ENCODE results near the gene SFXN2.
"Not testable (repeated sequence)": the region's sequence is repeated elsewhere in the genome, so short reads cannot be mapped to it uniquely, and the experiment has no call there.

SFXN2 gene

DNA sequence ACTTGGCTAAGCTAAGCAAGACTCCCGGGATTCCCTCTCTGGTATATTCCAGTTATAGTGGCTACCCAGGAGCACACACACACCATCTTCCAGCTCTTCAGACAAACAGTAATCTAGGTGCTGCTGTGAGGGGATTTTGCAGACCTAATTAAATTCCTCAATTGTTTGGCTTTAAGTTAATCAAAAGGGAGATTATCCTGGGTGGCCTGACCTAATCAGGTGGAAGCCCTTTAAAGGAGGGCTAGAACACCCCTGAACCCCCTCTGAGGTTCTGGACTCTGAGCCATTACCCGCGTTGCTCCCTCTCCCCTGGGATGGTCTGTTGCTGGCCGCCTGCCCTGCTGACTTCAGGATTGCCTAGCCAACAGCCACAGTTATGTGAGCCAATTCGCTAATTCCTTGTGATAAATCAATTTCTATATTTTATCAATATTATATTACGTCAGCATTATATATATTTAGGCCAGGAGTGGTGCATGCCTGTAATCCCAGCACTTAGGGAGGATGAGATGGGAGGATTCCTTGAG lies 6.4 kb downstream of the SFXN2 start:
- no peak for DNase-seq (ENCODE audit: low read depth, low spot score)

DNA sequence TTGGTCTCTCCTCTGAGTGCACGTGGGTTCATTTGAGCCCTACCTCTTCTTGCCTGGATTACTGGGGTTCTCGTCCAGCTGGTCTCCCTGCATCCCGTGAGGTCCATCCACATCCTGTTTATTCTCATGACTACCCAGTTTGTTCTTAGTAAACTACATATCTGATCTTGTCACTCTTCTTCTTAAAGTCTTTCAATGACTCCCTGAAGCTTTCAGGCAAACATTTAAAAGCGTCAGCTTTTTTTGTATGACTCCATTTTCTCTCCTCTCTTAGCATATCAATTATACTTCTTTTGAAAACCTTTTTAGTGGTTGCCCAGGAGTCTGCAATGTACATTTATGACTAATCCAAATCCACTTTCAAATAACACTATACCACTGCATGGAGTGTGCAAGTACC lies 7.5 kb downstream of the SFXN2 start:
- no peak for DNase-seq (ENCODE audit: low read depth, low spot score)

DNA sequence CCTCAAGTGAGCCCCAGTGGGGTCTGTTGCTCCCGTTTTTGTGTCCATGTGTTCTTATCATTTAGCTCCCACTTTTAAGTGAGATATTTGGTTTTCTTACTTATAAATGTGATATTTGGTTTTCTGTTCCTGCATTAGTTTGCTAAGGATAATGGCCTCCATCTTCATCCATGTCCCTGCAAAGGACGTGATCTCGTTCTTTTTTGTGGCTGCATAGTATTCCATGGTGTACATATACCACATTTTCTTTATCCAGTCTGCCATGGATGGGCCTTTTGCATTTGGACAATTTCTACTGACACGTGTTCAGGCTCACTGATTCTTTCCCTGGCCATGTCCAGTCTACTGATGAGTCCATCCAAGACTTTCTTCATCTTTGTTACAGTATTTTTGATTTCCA lies 9.6 kb downstream of the SFXN2 start:
- no peak for DNase-seq (ENCODE audit: low read depth, low spot score)

DNA sequence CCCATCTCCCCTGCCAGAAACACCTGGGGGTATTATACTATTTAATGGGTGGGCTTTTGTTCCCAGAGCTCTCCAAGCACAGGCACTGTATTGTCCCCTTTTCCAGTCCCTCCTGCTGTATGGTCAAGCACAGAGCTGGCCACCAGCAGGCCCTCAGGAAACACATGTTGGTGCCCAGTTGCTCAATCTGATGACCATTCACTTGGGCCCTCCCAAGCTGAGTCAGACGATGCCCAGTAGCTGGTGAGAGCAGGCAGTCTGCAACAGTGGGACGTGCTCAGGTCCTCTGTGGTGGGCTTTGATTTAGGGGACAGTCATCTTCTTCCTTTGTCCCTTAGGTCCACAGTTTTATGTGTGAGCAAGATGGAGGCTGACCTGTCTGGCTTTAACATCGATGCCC lies 11.8 kb downstream of the SFXN2 start:
- no peak for DNase-seq (ENCODE audit: low read depth, low spot score)

DNA sequence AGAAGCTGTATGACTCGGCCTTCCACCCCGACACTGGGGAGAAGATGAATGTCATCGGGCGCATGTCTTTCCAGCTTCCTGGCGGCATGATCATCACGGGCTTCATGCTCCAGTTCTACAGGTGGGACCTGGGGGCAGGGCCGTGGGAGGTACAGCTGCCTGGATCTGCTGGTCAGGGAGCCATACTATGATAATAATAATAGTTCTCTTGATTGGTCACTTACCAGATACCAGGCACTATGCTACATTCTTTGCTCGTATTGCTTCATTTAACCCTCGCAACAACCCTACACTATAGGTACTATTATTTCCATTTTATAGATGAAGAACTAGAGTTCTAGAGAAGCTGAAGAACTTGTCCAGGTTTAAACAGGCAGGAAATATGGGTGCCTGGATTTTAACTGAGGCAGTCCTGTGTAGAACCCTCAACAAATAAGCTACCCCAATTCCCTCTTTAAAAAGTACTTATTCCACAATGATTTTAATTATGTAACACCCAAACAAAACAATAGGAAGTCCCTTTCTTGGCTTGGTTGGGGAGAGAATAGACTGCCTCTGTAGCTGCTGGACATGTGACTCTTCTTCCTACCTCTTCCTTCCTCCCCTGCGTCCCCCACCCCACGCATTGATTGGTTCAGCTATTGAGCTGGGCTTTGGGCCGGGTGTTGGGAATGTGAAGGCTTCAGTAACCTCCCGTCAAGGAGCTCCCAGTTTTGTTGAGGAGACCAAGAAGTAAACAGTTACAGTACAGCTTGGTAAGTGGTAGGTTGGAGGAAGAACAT lies 12.8 kb downstream of the SFXN2 start:
- DNase-seq (ENCODE audit: low read depth, low spot score): no peak

DNA sequence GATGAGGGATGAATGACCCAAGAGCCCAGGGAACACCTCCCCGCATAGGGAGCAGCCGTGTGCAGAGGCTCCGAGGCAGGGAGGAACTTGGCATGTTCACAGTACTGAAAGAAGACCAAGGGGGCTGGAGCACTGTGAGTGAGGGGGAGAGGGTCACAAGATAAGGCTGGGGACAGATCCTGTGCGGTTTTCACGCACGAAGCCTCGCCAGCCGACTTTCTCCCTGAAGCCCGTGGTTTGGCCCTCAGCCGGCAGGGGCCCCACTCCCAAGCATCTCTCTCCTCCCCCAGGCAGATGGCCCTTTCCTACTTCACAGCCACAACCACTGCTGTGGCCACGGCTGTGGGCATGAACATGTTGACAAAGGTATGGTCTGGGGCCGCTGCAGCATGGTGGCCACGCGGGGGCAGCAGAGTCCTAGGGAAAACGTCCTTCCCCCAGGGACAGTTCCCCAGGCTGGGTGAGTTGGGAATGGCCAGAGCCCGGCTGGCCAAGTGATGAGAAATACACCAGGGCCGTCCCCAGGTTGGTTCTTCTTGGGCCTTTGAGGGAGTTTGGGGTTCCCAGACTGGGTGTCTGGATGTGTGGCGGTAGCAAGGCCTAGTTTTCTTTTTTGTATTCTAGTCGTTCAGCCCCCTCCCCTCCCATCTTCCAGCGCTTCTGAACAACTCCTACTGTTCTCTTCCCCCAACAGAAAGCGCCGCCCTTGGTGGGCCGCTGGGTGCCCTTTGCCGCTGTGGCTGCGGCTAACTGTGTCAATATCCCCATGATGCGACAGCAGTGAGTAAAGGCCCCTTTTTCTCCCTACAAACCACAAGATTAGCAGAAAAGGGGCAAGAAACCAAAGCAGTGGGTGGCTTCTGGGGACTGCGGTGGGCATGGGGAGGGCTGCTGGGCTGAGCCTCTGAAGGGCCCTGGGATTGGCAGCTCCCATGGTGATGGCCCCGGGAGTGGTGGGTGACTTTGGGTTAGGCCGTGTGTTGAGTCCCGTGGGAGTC lies 14.9 kb downstream of the SFXN2 start:
- DNase-seq (ENCODE audit: low read depth, low spot score): no peak

DNA sequence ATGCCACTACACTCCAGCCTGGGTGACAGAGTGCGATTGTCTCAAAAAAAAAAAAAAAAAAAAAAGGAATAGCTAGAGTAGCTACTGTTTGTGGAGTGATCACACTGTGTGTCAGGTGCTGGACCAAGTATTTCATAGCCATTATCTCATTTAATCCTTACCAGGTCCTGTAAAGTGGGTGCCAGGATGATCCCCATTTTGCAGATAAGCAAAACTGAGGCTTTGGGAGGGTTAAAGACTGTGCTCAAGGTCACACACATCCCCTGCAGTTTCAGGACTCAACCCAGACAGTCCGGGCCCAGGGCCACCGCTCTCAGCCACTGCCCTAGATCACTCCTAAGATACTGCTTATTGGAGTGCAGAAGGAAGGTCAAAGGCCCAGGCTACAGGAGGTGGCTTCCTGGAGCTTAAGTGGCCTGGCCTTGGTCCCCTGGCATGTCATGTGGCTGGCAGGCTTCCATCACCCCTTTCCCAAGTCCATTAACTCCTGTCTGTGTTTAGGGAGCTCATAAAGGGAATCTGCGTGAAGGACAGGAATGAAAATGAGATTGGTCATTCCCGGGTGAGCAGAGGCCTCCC lies 16.9 kb downstream of the SFXN2 start:
- no peak for DNase-seq (ENCODE audit: low read depth, low spot score)

GRCh38 chr10:102732661-102733060 lies 18.2 kb downstream of the SFXN2 start:
- DNase-seq (ENCODE audit: low read depth, low spot score): no peak

- DNase-seq (ENCODE audit: low read depth, low spot score): no peak
These were observed 20.7 kb downstream of the SFXN2 start for GRCh38 chr10:102735065-102735562.

GRCh38 chr10:102738692-102739121 lies 24.3 kb downstream of the SFXN2 start:
- no peak for DNase-seq (ENCODE audit: low read depth, low spot score)

GRCh38 chr10:102740229-102740628 lies 25.8 kb downstream of the SFXN2 start:
- no peak for DNase-seq (ENCODE audit: low read depth, low spot score)

- DNase-seq (ENCODE audit: low read depth, low spot score): no peak
These were observed 27.3 kb downstream of the SFXN2 start for GRCh38 chr10:102741726-102742237.

DNA sequence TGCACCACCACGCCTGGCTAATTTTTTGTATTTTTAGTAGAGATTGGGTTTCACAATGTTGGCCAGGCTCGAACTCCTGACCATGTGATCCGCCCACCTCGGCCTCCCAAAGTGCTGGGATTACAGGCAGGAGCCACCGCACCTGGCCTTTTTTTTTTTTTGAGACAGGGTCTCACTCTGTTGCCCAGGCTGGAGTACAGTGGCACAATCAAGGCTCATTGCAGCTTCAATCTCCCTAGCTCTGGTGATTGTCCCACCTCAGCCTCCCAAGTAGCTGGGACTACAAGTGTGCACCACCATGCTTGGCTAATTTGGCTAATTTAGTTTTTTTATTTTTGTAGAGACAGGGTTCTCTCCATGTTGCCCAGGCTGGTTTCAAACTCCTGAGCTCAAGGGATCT lies 27.9 kb downstream of the SFXN2 start:
- not testable (repeated sequence) for DNase-seq (ENCODE audit: low read depth, low spot score)

DNA sequence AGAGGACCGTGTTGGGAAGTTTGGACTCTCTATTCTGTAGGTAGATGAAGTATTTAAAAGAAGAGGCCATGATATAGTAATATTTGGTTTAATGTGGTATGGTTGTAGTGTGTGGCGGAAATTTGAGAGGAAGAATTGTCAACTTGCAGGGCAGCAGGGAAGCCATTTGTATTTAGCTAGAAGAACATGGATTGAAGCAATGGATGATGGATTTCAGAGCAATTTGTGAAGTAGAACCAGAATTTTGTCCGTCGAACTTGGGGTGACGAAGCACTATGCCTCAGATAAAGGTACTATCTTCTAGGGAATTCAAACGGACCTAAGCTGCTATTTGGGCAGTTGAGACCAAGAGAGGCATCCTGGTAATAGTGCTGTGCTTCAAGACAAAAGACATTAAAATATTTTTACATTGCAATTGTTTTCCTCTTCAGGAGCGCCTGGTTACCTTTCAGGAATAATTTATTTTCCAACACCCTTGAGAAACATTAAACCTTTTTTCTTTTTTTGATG lies 28.7 kb downstream of the SFXN2 start:
- DNase-seq (ENCODE audit: low read depth, low spot score): no peak

GRCh38 chr10:102743588-102744373 lies 29.3 kb downstream of the SFXN2 start, which contains the start of gene WBP1L:
WBP1L (plus strand) TSS chr10:102743948; CDS start chr10:102744054, 106 bp downstream.
- peak; percentile 91 for DNase-seq (ENCODE audit: low read depth, low spot score)

DNA sequence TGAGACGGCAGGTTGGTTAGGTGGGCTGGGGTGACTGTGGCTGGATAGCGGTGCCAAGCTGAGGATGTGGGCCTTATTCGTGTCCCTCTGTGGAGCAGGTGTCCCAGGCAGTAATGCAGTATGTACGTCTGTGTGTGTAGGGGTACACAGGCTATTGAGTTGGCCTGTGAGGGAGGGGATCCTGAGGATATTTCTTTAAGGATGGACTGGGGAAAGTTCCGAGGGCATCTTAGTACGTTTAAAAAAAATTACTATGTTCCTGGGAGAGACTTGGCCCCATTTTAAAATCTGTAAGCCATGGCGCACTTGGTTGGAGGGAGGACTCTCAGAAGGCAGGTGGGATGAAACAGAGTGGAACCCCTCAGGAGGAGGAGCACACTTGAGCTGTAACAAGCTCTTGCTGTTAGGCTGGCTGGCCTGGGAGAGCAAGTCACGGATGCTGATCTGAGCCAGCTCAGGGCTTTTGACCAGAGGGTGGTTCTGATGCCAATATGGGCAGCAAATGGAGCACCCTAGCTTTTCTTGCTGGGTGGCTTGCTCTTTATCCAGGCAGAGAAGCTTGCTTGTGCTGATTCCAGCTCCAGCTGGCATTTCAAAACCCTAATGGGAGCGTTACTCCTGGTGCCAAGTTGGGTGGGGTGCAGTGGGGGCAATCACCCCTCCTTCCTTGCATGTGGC lies 30.1 kb downstream of the SFXN2 start:
- peak; percentile 2 for DNase-seq (ENCODE audit: low read depth, low spot score)

- DNase-seq (ENCODE audit: low read depth, low spot score): no peak
These were observed 30.7 kb downstream of the SFXN2 start for GRCh38 chr10:102745157-102745556.

- DNase-seq (ENCODE audit: low read depth, low spot score): no peak
These were observed 38.0 kb downstream of the SFXN2 start for GRCh38 chr10:102752266-102752930.

Data from activated CD4-positive, CD25-positive, alpha-beta regulatory T cell treated with anti-CD3 and anti-CD28 coated beads, Interleukin-2, amount 50 U/mL, for 16 hours (primary cell).